ENCODE data around the gene PDE10A.

The PDE10A gene

DNA sequence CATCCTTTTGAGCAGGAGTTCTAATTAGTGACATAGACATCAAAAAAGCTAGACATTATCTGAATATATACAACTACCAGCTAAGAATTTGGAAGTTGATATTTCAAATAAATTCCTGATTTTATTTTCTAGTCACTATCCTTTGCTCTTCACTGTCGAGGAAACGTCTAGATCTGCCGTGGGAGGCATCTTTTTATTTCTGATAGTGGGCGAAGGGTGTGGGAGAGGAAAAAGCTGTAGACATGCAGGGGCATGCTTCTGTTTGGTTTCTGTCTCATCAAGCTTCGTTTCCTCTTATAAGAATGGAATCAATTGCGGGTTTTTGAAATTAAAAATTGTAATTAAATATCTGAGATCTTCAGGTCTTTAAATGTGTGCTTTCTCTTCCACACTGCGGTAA lies 337.4 kb downstream of the PDE10A start:
- DNase-seq: no peak

DNA sequence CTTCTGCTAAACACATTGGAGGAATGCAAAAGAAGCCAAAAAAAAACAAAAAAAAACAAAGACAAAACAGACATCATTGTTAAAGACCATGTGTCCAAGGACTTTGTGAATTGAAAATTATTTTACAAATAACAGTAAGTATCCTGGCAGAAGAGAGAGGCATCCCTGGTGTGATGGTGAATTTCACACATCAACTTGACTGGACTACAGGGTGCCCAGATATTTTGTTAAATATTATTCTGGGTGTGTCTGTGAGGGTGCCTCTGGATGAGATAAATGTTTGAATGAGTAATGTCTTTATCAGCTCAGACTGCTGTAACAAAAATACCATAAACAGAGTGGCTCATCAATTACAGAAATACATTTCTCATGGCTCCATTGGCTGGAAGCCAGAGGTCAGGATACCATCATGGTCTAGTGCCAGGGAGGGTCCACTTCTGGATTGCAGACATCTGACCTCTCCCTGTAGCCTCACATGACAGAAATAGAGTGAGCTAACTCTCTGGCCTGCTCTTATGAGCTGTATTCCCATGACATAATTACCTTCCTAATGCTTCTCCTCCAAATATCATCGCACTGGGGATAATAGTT lies 341.4 kb downstream of the PDE10A start:
- no peak for DNase-seq

DNA sequence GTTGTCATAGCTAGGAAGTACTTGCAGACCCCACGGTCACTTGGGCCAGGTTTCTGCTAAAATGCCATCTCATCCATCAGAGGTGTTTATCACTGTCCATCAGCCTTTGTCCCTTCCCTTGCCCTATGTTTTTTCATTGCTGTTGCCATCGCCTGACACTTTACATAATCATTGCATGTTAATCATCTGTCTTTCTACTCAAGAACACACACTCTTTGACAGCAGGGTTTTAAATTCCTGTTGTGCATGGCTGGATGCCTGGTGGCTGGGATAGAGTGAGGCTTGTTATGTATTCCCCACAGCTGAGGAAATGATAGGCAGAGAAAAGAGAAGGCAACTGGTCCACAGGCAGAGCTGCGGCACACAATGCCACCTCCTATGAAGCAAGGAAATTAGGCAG lies 341.9 kb downstream of the PDE10A start:
- DNase-seq: no peak

DNA sequence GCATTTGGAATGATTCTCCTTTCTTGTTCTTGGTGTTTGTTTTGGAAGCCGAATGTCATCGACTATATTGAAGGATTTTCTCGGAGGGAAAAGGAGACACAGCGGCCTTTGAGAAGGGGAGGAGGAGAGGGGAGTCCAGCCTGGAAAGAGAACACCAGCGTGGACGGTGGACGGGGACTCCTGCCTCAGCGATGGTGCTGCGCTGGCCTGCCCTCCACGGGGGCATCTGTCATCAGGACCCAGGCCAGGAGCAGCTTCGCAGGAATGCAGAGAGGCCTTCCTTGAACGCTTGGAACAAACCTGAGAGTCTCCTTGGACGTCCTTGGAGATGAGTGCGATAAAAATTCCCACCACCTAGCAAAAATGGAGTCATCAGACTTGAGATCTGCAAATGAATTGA lies 345.3 kb downstream of the PDE10A start:
- DNase-seq: no peak

DNA sequence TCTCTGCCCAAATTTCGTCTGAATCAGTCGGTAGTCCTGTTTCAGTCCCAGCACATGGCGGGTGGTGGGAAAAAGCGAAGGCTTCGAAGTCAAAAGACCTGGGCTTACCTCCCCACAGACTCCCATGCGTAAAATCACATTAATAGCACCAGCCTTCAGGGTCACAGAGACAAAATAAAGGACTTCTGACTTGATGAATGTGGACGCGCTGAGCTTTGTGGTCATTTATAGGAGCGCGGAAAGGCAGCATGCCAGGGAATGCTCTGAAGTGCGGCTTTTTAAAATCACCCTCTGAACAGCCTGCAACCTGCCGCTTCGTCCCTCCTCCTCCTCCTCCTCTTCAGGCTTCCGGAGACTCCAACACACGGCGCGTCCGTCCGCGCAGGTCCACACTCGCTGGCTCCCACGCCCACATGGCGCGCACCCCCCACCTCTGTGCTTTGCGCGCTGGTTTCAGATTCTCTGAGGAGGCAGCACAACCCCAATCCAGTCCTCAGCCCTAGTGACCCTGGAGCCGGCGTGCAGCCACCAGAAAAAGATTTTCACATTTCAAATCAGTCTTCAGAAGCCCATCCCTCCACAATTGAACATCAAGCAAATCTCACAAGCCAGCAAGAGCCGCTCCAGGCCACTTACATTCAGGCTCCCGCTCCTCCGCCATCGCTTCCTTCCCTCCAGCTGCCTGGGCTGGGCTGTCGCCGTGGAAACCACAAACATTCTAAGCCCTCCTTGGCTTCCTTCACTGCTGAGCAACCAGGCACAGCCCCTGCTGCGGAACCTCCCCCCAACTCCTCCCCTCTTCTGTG lies 353.9 kb downstream of the PDE10A start, which contains the start of gene C6orf118:
Gene C6orf118, minus strand, starts transcription at position 680 of the 806 bp plus-strand sequence. Its CDS starts 19 bp downstream, at position 661.
- peak; percentile 18 to 32 for DNase-seq

DNA sequence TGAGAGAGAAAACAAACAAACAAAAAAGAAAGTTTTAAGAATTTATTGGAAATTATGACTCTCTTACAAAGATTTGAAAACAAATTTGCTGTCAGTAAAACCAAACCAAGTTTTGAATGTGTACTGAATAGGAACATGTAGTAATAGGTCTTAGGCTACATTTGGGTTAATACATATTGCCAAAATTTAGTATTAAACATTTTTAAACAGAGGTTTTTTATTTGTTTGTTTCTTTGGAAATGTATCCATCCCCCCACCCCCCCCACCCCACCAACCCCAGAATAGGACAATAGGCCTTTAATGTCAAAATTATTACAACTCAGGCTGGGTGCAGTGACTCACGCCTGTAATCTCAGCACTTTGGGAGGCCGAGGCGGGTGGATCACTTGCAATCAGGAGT lies 356.1 kb downstream of the PDE10A start:
- no peak for DNase-seq

DNA sequence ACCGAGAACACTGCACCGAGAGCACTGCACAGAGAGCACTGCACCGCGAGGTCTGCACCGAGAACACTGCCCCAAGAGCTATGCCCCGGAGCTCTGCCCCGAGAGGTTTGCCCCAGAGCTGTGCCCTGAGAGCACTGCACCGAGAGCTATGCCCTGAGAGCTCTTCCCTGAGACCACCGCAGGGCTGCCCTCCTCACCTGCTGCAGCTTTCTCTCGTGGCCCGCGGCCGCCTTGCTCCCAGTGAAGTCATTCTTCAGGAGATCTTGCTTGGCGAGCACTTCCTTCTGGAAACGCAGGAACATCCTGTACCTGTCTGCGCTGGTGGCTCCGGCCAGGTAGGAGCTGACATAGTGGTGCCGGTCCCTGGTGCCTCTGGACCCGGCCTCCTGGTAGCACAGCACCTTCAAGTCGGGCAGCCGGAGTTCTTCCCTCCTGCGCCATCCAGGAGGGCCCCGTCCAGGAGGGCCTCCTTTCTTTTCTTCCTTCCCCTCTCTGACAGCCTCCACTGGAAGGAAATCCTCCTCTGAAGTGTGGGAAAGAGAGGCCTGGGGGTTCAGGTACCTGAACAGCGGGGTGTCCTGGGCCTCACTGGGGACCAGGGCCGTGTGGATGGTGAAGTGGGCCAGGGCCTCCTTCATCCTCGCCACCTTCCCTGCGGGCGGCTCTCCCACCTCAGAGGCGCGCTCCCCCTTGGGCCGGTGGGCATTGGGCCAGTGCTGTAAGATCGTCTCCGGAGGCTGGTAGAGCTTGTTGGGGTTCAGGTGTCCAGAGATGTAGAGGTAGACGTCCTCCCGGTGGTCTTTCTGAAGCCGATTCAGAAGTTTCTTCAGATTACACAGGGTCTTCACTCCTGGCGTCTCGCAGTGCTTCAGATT lies 361.4 kb downstream of the PDE10A start:
- no peak for DNase-seq

DNA sequence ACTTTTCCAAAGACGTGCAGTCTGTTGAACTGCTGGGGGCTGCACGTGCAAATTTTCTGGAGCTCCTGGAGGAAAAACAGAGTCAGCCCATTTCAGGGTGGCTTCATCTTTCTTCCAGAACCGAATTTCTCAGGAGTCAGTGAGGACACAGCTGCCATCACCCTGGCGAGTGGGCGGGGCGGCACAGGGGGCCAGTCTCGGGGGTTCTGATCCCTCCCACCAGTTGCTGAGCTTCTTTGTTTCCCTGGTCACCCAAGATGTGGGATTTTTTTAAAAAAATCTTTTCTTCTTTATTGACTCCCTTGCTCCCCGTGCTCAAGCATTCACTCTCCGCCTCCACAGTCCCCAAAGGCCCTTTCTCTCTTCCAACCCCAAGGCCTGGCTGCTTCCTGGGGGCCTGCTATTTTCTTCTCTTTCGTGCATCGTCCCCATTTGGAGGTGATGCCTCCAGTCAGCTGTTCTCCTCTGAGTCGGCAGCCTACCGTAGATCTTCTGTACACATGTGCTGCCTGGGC lies 362.6 kb downstream of the PDE10A start:
- DNase-seq: no peak

DNA sequence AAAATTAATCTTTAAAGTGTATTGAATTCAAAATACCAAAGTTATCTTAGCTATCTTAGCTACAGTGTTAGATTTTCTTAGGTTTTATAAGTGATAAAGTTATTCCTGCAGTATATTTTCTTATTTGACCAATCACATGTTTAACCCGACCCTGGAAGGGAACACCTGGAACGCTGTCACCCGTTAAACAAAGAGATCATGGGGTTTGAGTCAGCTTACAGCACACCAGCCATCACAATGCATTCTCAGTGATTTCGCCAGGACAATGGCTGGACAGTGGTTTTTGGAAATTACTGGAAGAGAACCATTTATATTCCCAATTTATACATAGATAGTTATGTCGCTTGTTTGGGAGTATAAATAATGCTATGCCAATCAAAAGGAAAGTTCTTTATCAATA lies 364.2 kb downstream of the PDE10A start:
- no peak for DNase-seq

DNA sequence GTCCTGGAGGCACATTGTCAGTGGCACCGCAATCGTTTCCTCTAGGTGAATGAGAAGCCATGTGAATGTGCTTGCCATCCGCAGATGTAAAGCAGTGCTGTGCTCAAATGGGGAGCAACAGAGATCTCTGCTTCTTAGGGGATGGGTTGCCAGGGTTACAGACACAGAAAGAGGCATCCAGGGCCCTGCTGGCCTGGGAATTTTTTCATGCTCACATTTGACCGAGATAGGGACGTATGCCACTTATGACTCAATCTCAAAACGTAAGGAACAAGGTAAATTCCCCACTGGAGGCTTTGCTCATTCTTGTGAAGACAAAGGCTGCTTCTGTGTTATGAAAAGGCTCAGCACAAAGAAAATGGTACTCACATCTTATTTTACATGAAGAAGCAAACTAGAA lies 364.6 kb downstream of the PDE10A start:
- no peak for DNase-seq

DNA sequence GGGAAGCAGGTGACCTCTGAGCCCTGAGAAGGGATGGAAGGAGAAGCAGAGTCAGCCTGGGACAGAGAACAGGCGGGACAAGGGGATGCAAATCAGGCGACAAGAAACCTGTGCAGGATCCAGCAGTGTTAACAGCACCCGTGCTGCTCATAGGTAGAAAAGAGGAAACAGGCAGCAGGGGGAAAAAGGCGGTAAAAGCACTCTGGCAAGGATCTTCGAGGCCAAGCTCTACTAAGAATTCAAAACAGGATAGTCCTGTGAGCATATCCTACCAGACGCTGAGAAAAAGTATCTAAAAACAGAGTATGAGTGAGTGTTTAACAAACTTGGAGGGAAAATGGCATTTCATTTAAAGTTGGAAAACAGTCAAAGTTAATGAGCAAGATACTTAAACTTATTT lies 370.4 kb downstream of the PDE10A start:
- DNase-seq: no peak

Data from NCI-H1930 (cell line).